ENCODE data around the gene RGSL1. TPM values are rescaled to one million over a fixed set of nuclear protein-coding genes. Genes with fewer than 3 reads are reported as not detected.
"Not testable (repeated sequence)": the region's sequence is repeated elsewhere in the genome, so short reads cannot be mapped to it uniquely, and the experiment has no call there.

Gene RGSL1
- total and polyA plus RNA-seq, 8 donors: not detected

GRCh38 chr1:182515556-182515955 is 65.6 kb downstream of the RGSL1 start:
- Histone ChIP-seq H3K36me3 (no peaks in the 10 kb centered on the region), H3K4me3 (no peak overlapping the region), H3K27ac (no peak overlapping the region), H3K4me1 (no peaks in the 10 kb centered on the region), H3K27me3 (no peaks in the 10 kb centered on the region), H3K9me3 (no peaks in the 10 kb centered on the region)
- WGBS, 2 donors: 73 to 78% methylated on average over 15 to 17 of the region's 17 CpGs
- DNase-seq: no peak
- no peak for TF ChIP-seq CTCF (IDR thresholded peaks at IDR 0.05)
- FAIRE-seq: no peak
- no peak for ATAC-seq
- intact Hi-C loops (cut with DNase I): no loop called here

- FAIRE-seq: no peak
- no peak overlapping the region for H3K27ac ChIP-seq
- no peak for DNase-seq
- intact Hi-C loops (cut with DNase I): no loop called here
- no peaks in the 10 kb centered on the region for H3K4me1 ChIP-seq
- no peak for ATAC-seq
- H3K36me3 ChIP-seq: no peaks in the 10 kb centered on the region
- H3K4me3 ChIP-seq: no peak overlapping the region
- no peaks in the 10 kb centered on the region for H3K9me3 ChIP-seq
- H3K27me3 ChIP-seq: no peaks in the 10 kb centered on the region
- no peak for TF ChIP-seq CTCF (IDR thresholded peaks at IDR 0.05)
These were observed 70.8 kb downstream of the RGSL1 start for GRCh38 chr1:182520736-182521135.

DNA sequence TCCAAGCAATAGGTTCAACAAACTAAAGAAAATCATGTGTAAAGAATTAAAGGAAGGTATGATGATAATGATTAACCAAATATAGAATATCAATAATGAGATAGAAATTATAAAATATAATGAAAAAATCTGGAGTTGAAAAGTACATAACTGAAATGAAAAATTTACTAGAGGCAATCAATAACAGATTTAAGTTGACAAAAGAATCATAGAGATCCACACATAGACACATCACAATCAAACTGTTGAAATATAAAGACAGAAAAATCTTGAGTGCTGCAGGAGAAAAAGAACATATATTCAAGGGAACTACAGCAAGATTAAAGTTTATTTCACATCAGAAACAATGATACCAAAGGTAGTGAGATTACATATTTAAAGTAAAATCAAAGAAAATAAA is 75.4 kb downstream of the RGSL1 start:
- H3K9me3 ChIP-seq: no peaks in the 10 kb centered on the region
- no peaks in the 10 kb centered on the region for H3K27me3 ChIP-seq
- H3K27ac ChIP-seq: no peak overlapping the region
- FAIRE-seq (no peak), ATAC-seq (no peak), DNase-seq (no peak)
- no peak for TF ChIP-seq CTCF (IDR thresholded peaks at IDR 0.05)
- intact Hi-C loops (cut with DNase I): no loop called here
- no peaks in the 10 kb centered on the region for H3K4me1 ChIP-seq
- no peak overlapping the region for H3K4me3 ChIP-seq
- no peaks in the 10 kb centered on the region for H3K36me3 ChIP-seq

- TF ChIP-seq CTCF (IDR thresholded peaks at IDR 0.05): no peak
- no peaks in the 10 kb centered on the region for H3K9me3 ChIP-seq
- H3K4me3 ChIP-seq: no peak overlapping the region
- intact Hi-C loops (cut with DNase I): no loop called here
- no peak overlapping the region for H3K27ac ChIP-seq
- H3K36me3 ChIP-seq: no peaks in the 10 kb centered on the region
- H3K27me3 ChIP-seq: no peaks in the 10 kb centered on the region
- WGBS, 2 donors: 60 to 76% methylated on average over 2 of the region's 2 CpGs
- no peak for ATAC-seq
- FAIRE-seq: no peak
- no peaks in the 10 kb centered on the region for H3K4me1 ChIP-seq
- no peak for DNase-seq
These were observed 77.7 kb downstream of the RGSL1 start for GRCh38 chr1:182527680-182528079.

GRCh38 chr1:182528206-182528605 is 78.3 kb downstream of the RGSL1 start:
- WGBS, 2 donors: 52 to 63% methylated on average over 5 of the region's 5 CpGs
- H3K9me3 ChIP-seq; ATAC-seq; H3K4me3 ChIP-seq; H3K36me3 ChIP-seq; H3K4me1 ChIP-seq; intact Hi-C loops (cut with DNase I); H3K27me3 ChIP-seq; FAIRE-seq; DNase-seq; H3K27ac ChIP-seq: not testable (repeated sequence)

DNA sequence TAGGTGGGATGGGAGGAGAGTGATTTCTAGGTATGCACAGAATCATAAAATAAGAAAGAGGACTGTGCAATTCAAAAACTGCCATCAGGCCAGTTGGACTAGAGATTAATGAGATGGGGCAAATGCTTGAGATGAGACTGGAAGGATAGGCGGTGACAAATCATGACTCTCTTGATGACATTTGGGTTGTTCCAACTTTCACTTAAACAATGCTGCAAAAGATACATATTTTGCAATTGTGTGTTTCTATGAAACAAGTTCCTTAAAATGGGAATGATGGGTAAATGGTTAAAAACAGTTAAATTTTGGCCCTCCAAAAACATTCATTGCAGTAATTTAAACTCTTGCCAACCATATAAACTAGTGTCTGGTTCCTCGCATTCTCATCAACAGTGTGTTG is 84.0 kb downstream of the RGSL1 start:
- H3K27me3 ChIP-seq: no peaks in the 10 kb centered on the region

More for the DNA sequence above, 84.0 kb downstream of the RGSL1 start:
- intact Hi-C loops (cut with DNase I): no loop called here
- Histone ChIP-seq H3K36me3 (no peaks in the 10 kb centered on the region), H3K4me1 (no peaks in the 10 kb centered on the region), H3K4me3 (no peak overlapping the region), H3K9me3 (no peaks in the 10 kb centered on the region), H3K27ac (no peak overlapping the region)
- DNase-seq: no peak
- no peak for FAIRE-seq
- 95 to 99% methylated on average over 2 of the region's 2 CpGs for WGBS, 2 donors
- TF ChIP-seq CTCF (IDR thresholded peaks at IDR 0.05): no peak
- ATAC-seq: no peak
